Trophoblast cell (in vitro differentiated cells and primary cell): Measurements from ENCODE around the gene AP1G1.
A peak's percentile ranks its signal among the peaks of the same experiment; 100 is the strongest.

Experiments
- DNase-seq, 2 donors: peaks; one replicate each; pipeline ENCODE4 v3.0.0-alpha.2; 2016
- H2AFZ ChIP-seq: 2 replicates; pipeline ENCODE4 v1.6.1; 2013; ENCODE audit warnings: low read length, moderate library complexity, mild to moderate bottlenecking; ENCODE audit not compliant: insufficient read depth, poor library complexity
- H2AK5ac ChIP-seq: 2 replicates; pipeline ENCODE4 v1.6.1; 2013; ENCODE audit warnings: mild to moderate bottlenecking, low read length
- H2BK120ac ChIP-seq: 2 replicates; pipeline ENCODE4 v1.6.1; 2013; ENCODE audit warnings: low read length, mild to moderate bottlenecking, moderate library complexity; ENCODE audit not compliant: insufficient read depth, poor library complexity
- H2BK12ac ChIP-seq: 2 replicates; pipeline ENCODE4 v1.6.1; 2013; ENCODE audit warnings: mild to moderate bottlenecking, low read length, moderate library complexity
- H2BK5ac ChIP-seq: 2 replicates; pipeline ENCODE4 v1.6.1; 2013; ENCODE audit warnings: low read length, low read depth, moderate library complexity, mild to moderate bottlenecking; ENCODE audit not compliant: poor library complexity
- H3K14ac ChIP-seq: 2 replicates; pipeline ENCODE4 v1.6.1; 2013; ENCODE audit warnings: mild to moderate bottlenecking, low read length
- H3K18ac ChIP-seq: 2 replicates; pipeline ENCODE4 v1.6.1; 2013; ENCODE audit warnings: mild to moderate bottlenecking, low read length
- H3K23ac ChIP-seq: 2 replicates; pipeline ENCODE4 v1.6.1; 2013; ENCODE audit warnings: low read length
- H3K27ac ChIP-seq: 2 replicates; pipeline ENCODE4 v1.5.1; 2013; ENCODE audit warnings: low read depth, mild to moderate bottlenecking, inconsistent platforms, low read length, moderate library complexity
- H3K27me3 ChIP-seq: 2 replicates; pipeline ENCODE4 v1.6.1; 2013; ENCODE audit warnings: inconsistent platforms, mild to moderate bottlenecking, low read length, moderate library complexity; ENCODE audit not compliant: insufficient read depth
- H3K36me3 ChIP-seq, 2 experiments: 1 replicate in 1 of 2; 2 replicates in 1 of 2; pipeline ENCODE4 v1.6.1; 2013; ENCODE audit warnings: low read length in 2 of 2, mild to moderate bottlenecking in 2 of 2, moderate library complexity in 1 of 2; ENCODE audit not compliant: insufficient read depth in 2 of 2, control insufficient read depth in 1 of 2
- H3K4ac ChIP-seq: 2 replicates; pipeline ENCODE4 v1.6.1; 2013; ENCODE audit warnings: low read depth, mild to moderate bottlenecking, low read length, moderate library complexity
- H3K4me1 ChIP-seq, 2 experiments: 1 replicate in 1 of 2; 2 replicates in 1 of 2; pipeline ENCODE4 v1.6.1; 2013; ENCODE audit warnings: low read length in 2 of 2, mild to moderate bottlenecking in 2 of 2, moderate library complexity in 1 of 2; ENCODE audit not compliant: insufficient read depth in 2 of 2, control insufficient read depth in 1 of 2
- H3K4me2 ChIP-seq: 2 replicates; pipeline ENCODE4 v1.6.1; 2013; ENCODE audit warnings: inconsistent platforms, mild to moderate bottlenecking, low read length, moderate library complexity
- H3K4me3 ChIP-seq: 2 replicates; pipeline ENCODE4 v1.5.1; 2013; ENCODE audit warnings: mild to moderate bottlenecking, low read depth, low read length, inconsistent platforms
- H3K79me1 ChIP-seq: one replicate; pipeline ENCODE4 v1.6.1; 2013; ENCODE audit warnings: low read length
- H3K79me2 ChIP-seq: 2 replicates; pipeline ENCODE4 v1.6.1; 2013; ENCODE audit warnings: low read length, mild to moderate bottlenecking; ENCODE audit not compliant: control insufficient read depth, insufficient read depth, poor library complexity
- H3K9ac ChIP-seq: 2 replicates; pipeline ENCODE4 v1.6.1; 2013; ENCODE audit warnings: mild to moderate bottlenecking, low read length
- H3K9me3 ChIP-seq: 2 replicates; pipeline ENCODE4 v1.6.1; 2013; ENCODE audit warnings: low read depth, mild to moderate bottlenecking, control low read depth, inconsistent platforms, low read length; ENCODE audit not compliant: insufficient read depth
- H4K12ac ChIP-seq: 2 replicates; pipeline ENCODE4 v1.6.1; 2013; ENCODE audit warnings: low read depth, mild to moderate bottlenecking, low read length, moderate library complexity
- H4K8ac ChIP-seq: 2 replicates; pipeline ENCODE4 v1.6.1; 2013; ENCODE audit warnings: low read depth, mild to moderate bottlenecking, low read length, moderate library complexity
- H4K91ac ChIP-seq: one replicate; pipeline ENCODE4 v1.6.1; 2013; ENCODE audit warnings: low read depth, mild to moderate bottlenecking, low read length, moderate library complexity
- WGBS: extraction: QIAGEN DNeasy Blood & Tissue Kit; methylation state at CpG from one replicate; pipeline ENCODE4 v1.1.7; 2013; ENCODE audit warnings: missing lambda C conversion rate; ENCODE audit not compliant: insufficient read length, insufficient coverage; ENCODE audit errors: extremely low coverage; 5-methylcytosine and 5-hydroxymethylcytosine counted together

The AP1G1 gene

DNA sequence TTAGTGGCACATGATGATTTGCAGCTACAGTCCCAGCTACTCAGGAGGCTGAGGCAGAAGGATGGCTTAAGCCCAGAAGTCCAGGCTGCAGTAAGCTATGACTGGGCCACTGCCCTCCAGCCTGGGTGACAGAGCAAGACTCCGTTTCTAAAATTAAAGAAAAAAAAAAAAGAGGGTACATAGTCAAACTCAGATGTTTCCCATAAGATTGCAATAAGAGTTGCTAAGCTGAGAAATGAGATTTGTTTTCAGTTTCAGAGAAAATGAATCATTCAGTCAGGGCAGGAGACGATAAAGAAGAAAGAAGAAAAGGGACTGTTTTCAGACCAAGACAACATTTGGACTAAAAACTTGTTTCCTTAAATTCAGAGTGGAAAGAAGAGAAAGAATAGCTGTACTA, 54.0 kb downstream of the AP1G1 start:
- Histone ChIP-seq H3K36me3 (peaks cover 29 to 39% of the 10 kb centered on the region in 2 experiments), H3K4me2 (no peak overlapping the region), H3K4ac (no peak overlapping the region), H4K8ac (no peak overlapping the region), H3K4me3 (no peak overlapping the region), H3K14ac (no peak overlapping the region), H2BK120ac (no peak overlapping the region), H3K79me1 (no peaks in the 10 kb centered on the region), H2BK12ac (no peak overlapping the region), H2AFZ (no peak overlapping the region), H3K9ac (no peak overlapping the region), H3K9me3 (no peaks in the 10 kb centered on the region), H3K4me1 (no peaks in the 10 kb centered on the region), H4K91ac (no peak overlapping the region), H3K27me3 (no peaks in the 10 kb centered on the region), H2BK5ac (no peak overlapping the region), H3K27ac (no peak overlapping the region), H3K79me2 (no peaks in the 10 kb centered on the region), H4K12ac (no peak overlapping the region), H2AK5ac (no peak overlapping the region), H3K23ac (no peak overlapping the region), H3K18ac (no peak overlapping the region)
- no CpG with 5 or more reads among the region's 2 CpGs for WGBS
- DNase-seq, result no peak

DNA sequence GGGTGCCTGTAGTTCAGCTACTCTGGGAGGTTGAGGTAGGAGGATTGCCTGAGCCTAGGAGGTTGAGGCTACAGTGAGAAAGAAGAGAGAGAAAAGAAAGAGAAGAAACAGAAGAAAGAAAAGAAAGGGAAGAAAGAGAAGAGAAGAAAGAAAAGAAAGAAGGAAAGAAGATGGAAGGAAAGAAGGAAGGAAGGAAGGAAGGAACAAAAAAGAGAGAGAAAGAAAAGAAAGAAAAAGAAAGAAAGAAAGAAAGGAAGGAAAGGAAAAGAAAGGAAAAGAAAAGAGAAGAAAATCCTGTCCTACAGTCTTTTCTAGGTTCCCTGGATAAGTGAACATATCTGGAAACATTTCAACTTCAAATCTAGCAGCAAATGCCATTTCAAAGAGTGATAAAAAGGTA, 54.5 kb downstream of the AP1G1 start:
- no peak overlapping the region for H4K91ac ChIP-seq

DNA sequence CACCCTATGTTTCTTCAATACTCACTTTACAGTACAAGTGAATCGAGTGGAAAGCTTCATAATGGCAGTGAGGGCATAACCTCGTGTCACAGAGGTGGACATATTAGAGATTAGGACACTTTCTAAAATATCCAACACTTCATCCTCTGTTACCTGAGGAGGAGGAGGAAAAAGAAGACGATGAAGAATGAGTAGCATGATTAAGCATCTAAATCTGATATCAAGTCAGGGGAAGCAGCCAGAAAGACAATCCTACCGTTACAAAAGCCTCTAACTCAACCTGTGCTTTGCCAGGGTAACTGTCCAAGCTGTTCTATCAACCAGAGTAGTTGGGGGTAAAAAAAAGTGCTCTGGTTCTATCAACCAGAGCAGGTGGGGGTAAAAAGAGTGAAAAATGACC, 60.4 kb downstream of the AP1G1 start:
- no CpG with 5 or more reads among the region's 4 CpGs for WGBS
- peaks cover 29 to 36% of the 10 kb centered on the region in 2 experiments for H3K36me3 ChIP-seq
- no peak overlapping the region for H2AFZ ChIP-seq
- no peak for DNase-seq
- H3K4me3 ChIP-seq, result no peak overlapping the region
- H3K23ac ChIP-seq, result no peak overlapping the region
- no peak overlapping the region for H4K8ac ChIP-seq
- no peak overlapping the region for H2AK5ac ChIP-seq
- no peak overlapping the region for H3K18ac ChIP-seq
- H2BK120ac ChIP-seq, result no peak overlapping the region
- no peaks in the 10 kb centered on the region for H3K4me1 ChIP-seq
- H3K79me1 ChIP-seq, result no peaks in the 10 kb centered on the region
- no peaks in the 10 kb centered on the region for H3K27me3 ChIP-seq
- H4K12ac ChIP-seq, result no peak overlapping the region
- no peak overlapping the region for H4K91ac ChIP-seq
- no peak overlapping the region for H3K4ac ChIP-seq
- no peak overlapping the region for H2BK5ac ChIP-seq
- H3K14ac ChIP-seq, result no peak overlapping the region
- H3K79me2 ChIP-seq, result no peaks in the 10 kb centered on the region
- no peak overlapping the region for H3K27ac ChIP-seq
- H3K4me2 ChIP-seq, result no peak overlapping the region
- H3K9me3 ChIP-seq, result no peaks in the 10 kb centered on the region
- no peak overlapping the region for H3K9ac ChIP-seq
- H2BK12ac ChIP-seq, result no peak overlapping the region

More for the DNA sequence above, 54.5 kb downstream of the AP1G1 start:
- no peak overlapping the region for H3K27ac ChIP-seq
- no peak for DNase-seq
- no peak overlapping the region for H3K9ac ChIP-seq
- H4K8ac ChIP-seq, result no peak overlapping the region
- no peak overlapping the region for H2BK12ac ChIP-seq
- no peak overlapping the region for H4K12ac ChIP-seq
- H3K4me2 ChIP-seq, result no peak overlapping the region
- H2AK5ac ChIP-seq, result no peak overlapping the region
- no peaks in the 10 kb centered on the region for H3K4me1 ChIP-seq
- H3K4ac ChIP-seq, result no peak overlapping the region
- H3K36me3 ChIP-seq, result peaks cover 29 to 40% of the 10 kb centered on the region in 2 experiments
- H3K79me1 ChIP-seq, result no peaks in the 10 kb centered on the region
- no peak overlapping the region for H2AFZ ChIP-seq
- H3K9me3 ChIP-seq, result no peaks in the 10 kb centered on the region
- no peak overlapping the region for H3K4me3 ChIP-seq
- no peak overlapping the region for H2BK5ac ChIP-seq
- H3K79me2 ChIP-seq, result no peaks in the 10 kb centered on the region
- no peak overlapping the region for H3K14ac ChIP-seq
- no peak overlapping the region for H3K23ac ChIP-seq
- H3K18ac ChIP-seq, result no peak overlapping the region
- no peaks in the 10 kb centered on the region for H3K27me3 ChIP-seq
- no peak overlapping the region for H2BK120ac ChIP-seq

DNA sequence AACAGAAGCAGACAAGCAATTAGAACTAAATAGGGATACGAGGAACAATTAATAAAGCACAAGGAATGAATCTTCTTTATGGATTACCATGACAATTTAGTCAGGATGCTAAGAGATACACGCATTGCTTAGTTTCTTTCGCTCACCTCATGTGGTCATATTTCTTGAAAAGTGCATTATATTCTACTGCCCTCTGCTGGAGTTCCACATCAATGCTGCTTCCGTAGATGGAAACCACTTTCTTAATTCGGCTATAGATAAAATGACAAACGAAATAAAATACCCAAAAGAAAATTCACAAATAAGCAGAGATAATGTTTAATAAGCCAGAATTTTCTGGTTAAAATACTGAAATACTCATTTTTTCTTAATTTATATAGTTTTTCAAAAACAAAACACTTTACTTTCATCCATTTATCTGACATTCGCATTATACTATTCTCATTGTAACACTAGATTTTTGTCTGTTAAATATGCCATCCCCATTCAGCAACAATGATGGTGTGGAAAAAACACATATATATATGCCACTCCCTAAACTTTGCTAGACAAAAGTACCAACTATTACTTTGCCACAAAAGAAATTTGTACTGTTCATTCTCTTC, 62.1 kb downstream of the AP1G1 start:
- Histone ChIP-seq H3K79me2 (no peaks in the 10 kb centered on the region), H3K4me2 (no peak overlapping the region), H3K27ac (no peak overlapping the region), H2BK5ac (no peak overlapping the region), H3K18ac (no peak overlapping the region), H2AK5ac (no peak overlapping the region), H3K4me1 (no peaks in the 10 kb centered on the region), H2BK12ac (no peak overlapping the region), H3K79me1 (no peaks in the 10 kb centered on the region), H2AFZ (no peak overlapping the region), H2BK120ac (no peak overlapping the region), H3K4me3 (no peak overlapping the region), H3K14ac (no peak overlapping the region), H3K36me3 (peaks cover 32 to 39% of the 10 kb centered on the region in 2 experiments), H3K9me3 (no peaks in the 10 kb centered on the region), H3K4ac (no peak overlapping the region), H3K9ac (no peak overlapping the region), H3K23ac (no peak overlapping the region), H4K8ac (no peak overlapping the region), H4K91ac (no peak overlapping the region), H4K12ac (no peak overlapping the region), H3K27me3 (no peaks in the 10 kb centered on the region)
- DNase-seq, result peak; percentile 12 to 64
- WGBS, result no CpG with 5 or more reads among the region's 7 CpGs
